A673 (cell line): Measurements from ENCODE around the gene BIRC7. TPM values are rescaled to one million over a fixed set of nuclear protein-coding genes. Genes with fewer than 3 reads are reported as not detected.

Experiments used
- BruUV-seq: library from RNA; stranded (reverse); fragments of 400-500 nt; replicated peaks from 2 replicates; lab custom pipeline; 2021; lab: Mats Ljungman, UMichigan
- CTCF ChIA-PET: fragments of 300-600 bp; sonication (Branson Sonifier 250); formaldehyde crosslinking; loops from one replicate; lab custom pipeline; 2022; ENCODE audit warnings: antibody characterized with exemption; lab: Charles Lee
- POLR2A ChIA-PET: fragments of 300-600 bp; sonication (Branson Sonifier 250); formaldehyde crosslinking; loops from one replicate; lab custom pipeline; 2022; ENCODE audit warnings: antibody characterized with exemption; ENCODE audit not compliant: low non-redundant PET; lab: Charles Lee
- DNase-seq: peaks from one replicate; pipeline ENCODE4 v3.0.0-alpha.2; 2015; ENCODE audit warnings: low spot score
- H3K27ac ChIP-seq: fragments of 200-600 bp; sonication (generic); 2 replicates; pipeline ENCODE4 v1.5.1; 2016; ENCODE audit warnings: mixed run types, low read depth, mild to moderate bottlenecking, mixed read lengths, antibody characterized with exemption, low read length; ENCODE audit not compliant: poor library complexity, severe bottlenecking
- H3K27me3 ChIP-seq: fragments of 200-600 bp; sonication (generic); replicated peaks from 2 replicates; pipeline ENCODE4 v1.6.1; 2017; ENCODE audit warnings: mixed run types, low read depth, mild to moderate bottlenecking, mixed read lengths, antibody characterized with exemption, low read length; ENCODE audit not compliant: insufficient read depth, poor library complexity
- H3K36me3 ChIP-seq: fragments of 200-600 bp; sonication (generic); 2 replicates; pipeline ENCODE4 v1.6.1; 2016; ENCODE audit warnings: mixed run types, mild to moderate bottlenecking, mixed read lengths, antibody characterized with exemption, low read length; ENCODE audit not compliant: insufficient read depth, poor library complexity, severe bottlenecking
- H3K4me1 ChIP-seq: fragments of 200-600 bp; sonication (generic); 2 replicates; pipeline ENCODE4 v1.6.1; 2017; ENCODE audit warnings: mixed run types, mild to moderate bottlenecking, mixed read lengths, antibody characterized with exemption, low read length; ENCODE audit not compliant: insufficient read depth, poor library complexity, severe bottlenecking
- H3K4me3 ChIP-seq: fragments of 200-600 bp; sonication (generic); 2 replicates; pipeline ENCODE4 v1.5.1; 2016; ENCODE audit warnings: low read depth, mixed run types, mild to moderate bottlenecking, mixed read lengths, low read length; ENCODE audit not compliant: poor library complexity, severe bottlenecking
- H3K9me3 ChIP-seq: fragments of 200-600 bp; sonication (generic); 2 replicates; pipeline ENCODE4 v1.6.1; 2016; ENCODE audit warnings: mixed run types, low read depth, mild to moderate bottlenecking, mixed read lengths, antibody characterized with exemption, low read length; ENCODE audit not compliant: poor library complexity, severe bottlenecking
- EZH2 ChIP-seq: fragments of 200-600 bp; sonication (generic); IDR thresholded peaks from 2 replicates; pipeline ENCODE4 v1.6.1; 2017; ENCODE audit warnings: borderline replicate concordance, low read depth, mild to moderate bottlenecking, mixed read lengths, antibody characterized with exemption, low read length; ENCODE audit not compliant: poor library complexity, severe bottlenecking
- intact Hi-C: fragments of 100-400 bp; cut with micrococcal nuclease; formaldehyde crosslinking; loops from one replicate; pipeline ENCODE4 v1.10.0; 2022; ENCODE audit not compliant: unreplicated experiment
- total RNA-seq: library from RNA; stranded (reverse); gene quantifications from 2 replicates; pipeline ENCODE4 v1.2.3, GENCODE V29; 2021
- TF ChIP-seq, protein P1 (sequence below): fragments of 300-800, 200-600 bp; sonication (generic); conservative IDR thresholded peaks from 2 replicates; pipeline ENCODE4 v1.5.1; 2017; ENCODE audit warnings: low read depth, mild to moderate bottlenecking, antibody characterized with exemption, low read length, moderate library complexity, mixed read lengths

The BIRC7 gene
- total RNA-seq, 1 experiment from 2014 or later = not detected

DNA sequence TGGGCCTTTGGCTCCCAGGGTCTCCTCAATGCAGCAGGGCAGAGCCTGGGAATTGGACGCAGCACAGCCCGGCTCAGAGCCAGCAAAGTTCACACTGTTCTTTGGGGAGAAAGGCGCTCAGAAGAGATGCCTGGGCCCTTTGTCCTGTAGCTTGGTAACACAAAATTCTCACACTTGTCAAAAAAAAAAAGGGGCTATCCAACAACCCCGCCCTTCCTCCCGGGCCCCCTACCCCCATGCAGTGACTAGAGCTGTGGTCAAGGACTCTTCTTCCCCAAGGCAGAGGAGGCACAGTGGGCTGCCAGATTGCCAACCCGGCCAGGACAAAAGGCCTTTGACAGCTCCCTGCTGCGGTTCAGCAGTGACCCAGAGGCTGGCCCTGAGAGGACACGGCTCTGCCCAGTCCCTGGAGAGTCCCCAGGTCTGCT lies 16.6 kb downstream of the BIRC7 start:
- no peak for DNase-seq
- intact Hi-C loops = no loop called here
- BruUV-seq = no TSS peak
- H3K27me3 ChIP-seq = peaks cover 58% of the 10 kb centered on the region
- H3K36me3 ChIP-seq = no peaks in the 10 kb centered on the region
- no peaks in the 10 kb centered on the region for H3K9me3 ChIP-seq
- CTCF ChIA-PET = no interaction called here
- no peak overlapping the region for H3K27ac ChIP-seq
- H3K4me3 ChIP-seq = no peak overlapping the region
- no peaks in the 10 kb centered on the region for H3K4me1 ChIP-seq
- TF ChIP-seq, protein P1, sequence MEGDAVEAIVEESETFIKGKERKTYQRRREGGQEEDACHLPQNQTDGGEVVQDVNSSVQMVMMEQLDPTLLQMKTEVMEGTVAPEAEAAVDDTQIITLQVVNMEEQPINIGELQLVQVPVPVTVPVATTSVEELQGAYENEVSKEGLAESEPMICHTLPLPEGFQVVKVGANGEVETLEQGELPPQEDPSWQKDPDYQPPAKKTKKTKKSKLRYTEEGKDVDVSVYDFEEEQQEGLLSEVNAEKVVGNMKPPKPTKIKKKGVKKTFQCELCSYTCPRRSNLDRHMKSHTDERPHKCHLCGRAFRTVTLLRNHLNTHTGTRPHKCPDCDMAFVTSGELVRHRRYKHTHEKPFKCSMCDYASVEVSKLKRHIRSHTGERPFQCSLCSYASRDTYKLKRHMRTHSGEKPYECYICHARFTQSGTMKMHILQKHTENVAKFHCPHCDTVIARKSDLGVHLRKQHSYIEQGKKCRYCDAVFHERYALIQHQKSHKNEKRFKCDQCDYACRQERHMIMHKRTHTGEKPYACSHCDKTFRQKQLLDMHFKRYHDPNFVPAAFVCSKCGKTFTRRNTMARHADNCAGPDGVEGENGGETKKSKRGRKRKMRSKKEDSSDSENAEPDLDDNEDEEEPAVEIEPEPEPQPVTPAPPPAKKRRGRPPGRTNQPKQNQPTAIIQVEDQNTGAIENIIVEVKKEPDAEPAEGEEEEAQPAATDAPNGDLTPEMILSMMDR = no peak
- no peak for TF ChIP-seq EZH2
- POLR2A ChIA-PET = no interaction called here

- TF ChIP-seq EZH2 = peak; percentile 85
- TF ChIP-seq, protein P1 = no peak
- peaks cover 58% of the 10 kb centered on the region for H3K27me3 ChIP-seq
- CTCF ChIA-PET = no interaction called here
Observed at GRCh38 chr20:63253065-63253437, 17.3 kb downstream of the BIRC7 start.

GRCh38 chr20:63253438-63254231 lies 17.9 kb downstream of the BIRC7 start:
- ChIA-PET CTCF (interaction anchor here (0.6 to 0.7 kb wide), 2 partner anchors 183 to 724 kb away, joined by 3 to 6 read pairs; no protein-coding TSS in a partner anchor), POLR2A (no interaction called here)
- Histone ChIP-seq H3K9me3 (no peaks in the 10 kb centered on the region), H3K36me3 (no peaks in the 10 kb centered on the region), H3K4me3 (no peak overlapping the region), H3K27ac (no peak overlapping the region), H3K4me1 (no peaks in the 10 kb centered on the region), H3K27me3 (peaks cover 62% of the 10 kb centered on the region)
- intact Hi-C loops = no loop called here
- no peak for DNase-seq
- BruUV-seq = no TSS peak
- peak; percentile 90 for TF ChIP-seq EZH2
- TF ChIP-seq, protein P1 = no peak

More at GRCh38 chr20:63253065-63253437, 17.3 kb downstream of the BIRC7 start:
- no TSS peak for BruUV-seq
- Histone ChIP-seq H3K36me3 (no peaks in the 10 kb centered on the region), H3K27ac (no peak overlapping the region), H3K4me1 (no peaks in the 10 kb centered on the region), H3K4me3 (no peak overlapping the region), H3K9me3 (no peaks in the 10 kb centered on the region)
- POLR2A ChIA-PET = no interaction called here
- intact Hi-C loops = no loop called here
- DNase-seq = no peak
